ENCODE measurements around the gene MAD1L1. TPM values are rescaled to one million over a fixed set of nuclear protein-coding genes. Genes with fewer than 3 reads are reported as not detected.

Gene MAD1L1
- total RNA-seq, 1 donor from 2014 or later, result 32.3 TPM

DNA sequence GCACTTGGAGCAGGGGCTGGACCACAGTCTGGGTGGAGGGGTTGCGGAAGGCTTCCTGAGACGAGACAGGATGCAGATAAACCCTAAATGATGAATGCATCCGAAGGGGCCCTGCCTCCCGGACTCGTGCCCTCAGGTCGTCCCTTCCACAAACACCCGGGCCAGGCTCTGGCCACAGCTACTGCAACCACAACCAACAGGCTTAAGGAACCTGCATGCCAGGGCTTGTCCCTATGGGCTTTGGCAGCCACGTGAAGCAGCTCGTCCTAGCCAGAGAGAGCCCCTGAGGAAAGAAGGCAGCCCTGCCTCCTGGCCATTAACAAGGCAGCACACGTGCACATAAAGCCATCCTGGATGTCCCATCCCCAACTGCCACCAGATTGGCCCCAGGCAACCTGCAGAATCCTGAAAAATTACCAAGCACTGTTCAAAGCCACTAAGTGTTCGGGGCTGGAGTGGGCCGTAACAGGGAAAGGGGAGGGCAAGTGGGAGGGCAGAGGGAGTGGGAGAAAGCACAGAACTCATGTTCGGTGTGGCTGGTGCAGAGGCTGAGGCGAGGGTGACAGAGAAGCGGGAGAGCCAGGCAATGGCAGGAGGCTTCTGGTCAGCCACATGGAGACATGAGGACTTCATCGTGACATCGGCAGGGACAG, 62.7 kb downstream of the MAD1L1 start:
- Mint-ChIP-seq H3K27ac (ENCODE audit: unreplicated experiment) (no peak overlapping the region), H3K27me3 (ENCODE audit: low read depth, unreplicated experiment) (no peaks in the 10 kb centered on the region), H3K9me3 (ENCODE audit: unreplicated experiment) (peaks cover 3% of the 10 kb centered on the region), H3K36me3 (ENCODE audit: low read depth, unreplicated experiment) (peaks cover 16% of the 10 kb centered on the region), H3K4me1 (ENCODE audit: low read depth, unreplicated experiment) (peaks cover 13% of the 10 kb centered on the region), H3K4me3 (ENCODE audit: unreplicated experiment) (no peak overlapping the region)
- DNase-seq (ENCODE audit: low read depth), result no peak
- no peak for FAIRE-seq
- H3K9me3 ChIP-seq (ENCODE audit: insufficient read depth, low read depth, low read length), result no peaks in the 10 kb centered on the region
- H3K4me2 ChIP-seq (ENCODE audit: low read length), result no peak overlapping the region
- H3K36me3 ChIP-seq (ENCODE audit: insufficient read depth, low read length), result no peaks in the 10 kb centered on the region
- no peak overlapping the region for H3K4me3 ChIP-seq (ENCODE audit: insufficient read depth, low read depth, low read length)
- no peaks in the 10 kb centered on the region for H3K27me3 ChIP-seq (ENCODE audit: insufficient read depth, low read length)
- no peak overlapping the region for H3K9ac ChIP-seq (ENCODE audit: low read length)
- TF ChIP-seq, protein P1, sequence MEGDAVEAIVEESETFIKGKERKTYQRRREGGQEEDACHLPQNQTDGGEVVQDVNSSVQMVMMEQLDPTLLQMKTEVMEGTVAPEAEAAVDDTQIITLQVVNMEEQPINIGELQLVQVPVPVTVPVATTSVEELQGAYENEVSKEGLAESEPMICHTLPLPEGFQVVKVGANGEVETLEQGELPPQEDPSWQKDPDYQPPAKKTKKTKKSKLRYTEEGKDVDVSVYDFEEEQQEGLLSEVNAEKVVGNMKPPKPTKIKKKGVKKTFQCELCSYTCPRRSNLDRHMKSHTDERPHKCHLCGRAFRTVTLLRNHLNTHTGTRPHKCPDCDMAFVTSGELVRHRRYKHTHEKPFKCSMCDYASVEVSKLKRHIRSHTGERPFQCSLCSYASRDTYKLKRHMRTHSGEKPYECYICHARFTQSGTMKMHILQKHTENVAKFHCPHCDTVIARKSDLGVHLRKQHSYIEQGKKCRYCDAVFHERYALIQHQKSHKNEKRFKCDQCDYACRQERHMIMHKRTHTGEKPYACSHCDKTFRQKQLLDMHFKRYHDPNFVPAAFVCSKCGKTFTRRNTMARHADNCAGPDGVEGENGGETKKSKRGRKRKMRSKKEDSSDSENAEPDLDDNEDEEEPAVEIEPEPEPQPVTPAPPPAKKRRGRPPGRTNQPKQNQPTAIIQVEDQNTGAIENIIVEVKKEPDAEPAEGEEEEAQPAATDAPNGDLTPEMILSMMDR (IDR thresholded peaks at IDR 0.05; ENCODE audit: insufficient read depth, low read depth, low read length), result no peak
- TF ChIP-seq EZH2 (IDR thresholded peaks at IDR 0.05; ENCODE audit: insufficient read depth, low read length), result no peak
- H3K27ac ChIP-seq (ENCODE audit: low read depth, low read length), result no peak overlapping the region
- H3K4me1 ChIP-seq (ENCODE audit: insufficient read depth, low read length), result peaks cover 22% of the 10 kb centered on the region
- H4K20me1 ChIP-seq (ENCODE audit: insufficient read depth, low read length), result peaks cover 53% of the 10 kb centered on the region
- H2AFZ ChIP-seq (ENCODE audit: low read depth, low read length), result no peak overlapping the region
- H3K79me2 ChIP-seq (ENCODE audit: insufficient read depth, low read length), result no peaks in the 10 kb centered on the region

DNA sequence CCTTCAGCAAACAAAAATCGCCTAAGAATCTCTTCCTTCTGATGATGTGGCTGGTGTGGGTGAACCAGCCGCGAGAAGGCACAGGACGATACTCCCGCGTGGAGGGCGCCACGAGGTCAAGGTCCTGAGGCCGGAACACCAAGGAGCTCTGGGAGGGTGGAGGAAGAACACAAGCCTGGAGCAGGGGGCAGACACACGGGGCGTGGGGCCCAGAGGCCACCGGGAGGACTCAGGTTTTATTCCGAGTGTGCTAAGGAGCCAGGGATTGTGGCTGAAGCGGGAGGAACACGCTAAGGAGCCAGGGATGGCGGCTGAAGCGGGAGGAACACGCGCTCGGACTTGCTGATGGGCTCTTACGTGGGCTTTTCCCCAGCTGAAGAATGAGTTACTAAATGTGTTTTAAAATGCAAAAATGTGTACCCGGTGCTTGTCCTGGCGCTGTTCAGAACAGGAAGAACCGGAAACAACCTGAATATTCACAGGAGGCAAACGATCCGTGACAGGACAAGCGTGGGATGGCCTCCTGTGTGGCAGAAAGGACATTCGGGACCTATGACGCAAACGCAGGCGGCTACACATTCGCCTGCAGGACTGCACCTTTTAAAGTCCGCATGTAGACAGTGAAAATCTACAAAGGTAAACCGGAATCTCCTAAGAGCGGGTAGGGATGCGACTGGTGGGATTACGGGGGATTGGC, 64.0 kb downstream of the MAD1L1 start:
- no peak overlapping the region for H3K4me2 ChIP-seq (ENCODE audit: low read length)
- TF ChIP-seq EZH2 (IDR thresholded peaks at IDR 0.05; ENCODE audit: insufficient read depth, low read length), result no peak
- TF ChIP-seq, protein P1 (IDR thresholded peaks at IDR 0.05; ENCODE audit: insufficient read depth, low read depth, low read length), result no peak
- Mint-ChIP-seq H3K27ac (ENCODE audit: unreplicated experiment) (no peak overlapping the region), H3K4me3 (ENCODE audit: unreplicated experiment) (no peak overlapping the region), H3K27me3 (ENCODE audit: low read depth, unreplicated experiment) (no peaks in the 10 kb centered on the region), H3K9me3 (ENCODE audit: unreplicated experiment) (peaks cover 2% of the 10 kb centered on the region), H3K36me3 (ENCODE audit: low read depth, unreplicated experiment) (peaks cover 15% of the 10 kb centered on the region), H3K4me1 (ENCODE audit: low read depth, unreplicated experiment) (peaks cover 3% of the 10 kb centered on the region)
- H3K4me3 ChIP-seq (ENCODE audit: insufficient read depth, low read depth, low read length), result no peak overlapping the region
- peaks cover 15% of the 10 kb centered on the region for H3K4me1 ChIP-seq (ENCODE audit: insufficient read depth, low read length)
- no peaks in the 10 kb centered on the region for H3K36me3 ChIP-seq (ENCODE audit: insufficient read depth, low read length)
- no peaks in the 10 kb centered on the region for H3K9me3 ChIP-seq (ENCODE audit: insufficient read depth, low read depth, low read length)
- H2AFZ ChIP-seq (ENCODE audit: low read depth, low read length), result no peak overlapping the region
- DNase-seq (ENCODE audit: low read depth) (no peak), FAIRE-seq (no peak)
- H3K27me3 ChIP-seq (ENCODE audit: insufficient read depth, low read length), result no peaks in the 10 kb centered on the region
- H4K20me1 ChIP-seq (ENCODE audit: insufficient read depth, low read length), result peaks cover 61% of the 10 kb centered on the region
- no peaks in the 10 kb centered on the region for H3K79me2 ChIP-seq (ENCODE audit: insufficient read depth, low read length)
- H3K27ac ChIP-seq (ENCODE audit: low read depth, low read length), result no peak overlapping the region
- H3K9ac ChIP-seq (ENCODE audit: low read length), result no peak overlapping the region
